ENCODE data around the gene CADM1. TPM values are rescaled to one million over a fixed set of nuclear protein-coding genes. Genes with fewer than 3 reads are reported as not detected.

Gene CADM1
- total RNA-seq, result 33.0 and 41.7 TPM in 2 replicates

DNA sequence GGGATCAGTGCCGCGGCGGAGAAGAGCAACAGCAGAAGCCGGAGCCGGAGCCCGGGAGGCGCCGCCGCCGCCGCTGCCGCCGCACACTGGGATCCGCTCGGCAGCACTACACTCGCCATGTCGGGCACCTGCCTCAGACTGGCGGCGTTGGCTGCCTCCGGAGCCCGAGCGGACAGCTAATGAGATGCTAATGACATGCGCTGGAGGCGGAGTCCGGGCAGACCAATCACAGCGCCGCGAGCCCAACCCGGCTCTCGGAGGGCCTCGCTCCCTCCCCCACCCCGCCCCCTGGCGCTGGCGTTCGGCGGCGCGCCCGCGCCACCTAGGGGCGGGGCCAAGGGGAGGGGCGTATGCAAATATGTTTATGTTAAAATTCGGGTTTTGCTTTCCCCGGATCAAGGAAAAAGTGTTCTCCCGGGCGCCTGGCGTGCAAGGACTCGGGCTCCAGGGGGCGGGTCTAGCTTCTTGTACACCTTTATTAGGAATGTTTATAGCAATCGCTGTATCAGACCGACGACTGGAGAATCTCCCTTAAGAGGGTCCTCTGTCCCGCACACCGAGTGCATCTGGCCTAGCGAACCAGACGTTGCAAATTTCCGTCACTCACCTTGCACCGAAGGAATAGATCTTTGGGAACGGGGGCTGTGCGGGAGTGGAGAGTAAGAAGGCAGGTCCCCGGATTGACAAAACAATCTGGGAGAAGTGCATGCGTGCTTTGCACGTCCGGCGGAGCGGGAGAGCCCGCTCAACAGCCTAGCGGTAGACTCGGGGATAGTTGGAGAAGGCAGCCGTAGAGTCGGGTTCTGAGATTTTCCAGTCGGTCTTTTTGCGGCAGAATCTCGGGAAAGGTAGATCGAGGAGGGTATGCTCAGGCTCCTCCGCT, at the start of gene CADM1:
Gene CADM1 (minus strand): TSS at position 140 of the 883 bp plus-strand sequence.
- H3K4me3 ChIP-seq (ENCODE audit: low read depth, low read length), result peak within 1 kb of the TSS; percentile 72
- no peaks in the 10 kb centered on the region for H3K27me3 ChIP-seq (ENCODE audit: control insufficient read depth, insufficient read depth, low read length)

DNA sequence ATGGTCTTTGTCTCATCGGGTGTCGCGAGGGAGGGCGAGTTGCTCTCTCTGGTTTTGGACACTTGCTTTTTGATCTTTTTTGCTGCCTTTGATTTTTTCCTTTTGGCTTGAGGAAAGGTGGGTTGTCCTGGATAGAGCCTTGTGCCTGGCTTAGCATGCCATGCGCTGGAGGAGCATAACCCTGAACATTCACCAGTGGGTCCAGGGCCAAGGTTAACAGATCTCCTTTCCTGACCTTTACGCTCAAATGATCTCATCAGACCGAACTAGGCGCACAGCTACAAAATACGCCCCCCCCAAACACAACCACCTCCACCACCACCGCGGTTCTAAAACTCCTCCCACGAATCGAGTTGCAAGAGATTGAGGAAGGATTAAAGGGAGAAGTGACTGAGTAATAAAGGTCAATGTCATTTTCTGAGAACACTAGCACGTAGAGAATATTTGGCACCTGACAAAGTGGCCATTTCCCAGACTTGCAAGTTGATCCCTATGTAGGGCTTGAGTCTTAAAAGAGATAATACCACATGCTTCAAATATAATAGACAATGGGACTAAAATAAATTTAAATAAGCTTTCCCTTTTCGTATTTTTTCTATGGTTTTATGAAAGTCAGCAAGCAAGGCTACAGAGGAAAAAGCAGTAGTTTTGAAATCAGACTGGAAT, 48.7 kb upstream of the CADM1 start:
- Histone ChIP-seq H3K36me3 (ENCODE audit: control insufficient read depth, insufficient read depth, low read length) (no peaks in the 10 kb centered on the region), H3K27me3 (ENCODE audit: control insufficient read depth, insufficient read depth, low read length) (peaks cover 3% of the 10 kb centered on the region), H3K4me3 (ENCODE audit: low read depth, low read length) (no peak overlapping the region)
- TF ChIP-seq, protein P1, sequence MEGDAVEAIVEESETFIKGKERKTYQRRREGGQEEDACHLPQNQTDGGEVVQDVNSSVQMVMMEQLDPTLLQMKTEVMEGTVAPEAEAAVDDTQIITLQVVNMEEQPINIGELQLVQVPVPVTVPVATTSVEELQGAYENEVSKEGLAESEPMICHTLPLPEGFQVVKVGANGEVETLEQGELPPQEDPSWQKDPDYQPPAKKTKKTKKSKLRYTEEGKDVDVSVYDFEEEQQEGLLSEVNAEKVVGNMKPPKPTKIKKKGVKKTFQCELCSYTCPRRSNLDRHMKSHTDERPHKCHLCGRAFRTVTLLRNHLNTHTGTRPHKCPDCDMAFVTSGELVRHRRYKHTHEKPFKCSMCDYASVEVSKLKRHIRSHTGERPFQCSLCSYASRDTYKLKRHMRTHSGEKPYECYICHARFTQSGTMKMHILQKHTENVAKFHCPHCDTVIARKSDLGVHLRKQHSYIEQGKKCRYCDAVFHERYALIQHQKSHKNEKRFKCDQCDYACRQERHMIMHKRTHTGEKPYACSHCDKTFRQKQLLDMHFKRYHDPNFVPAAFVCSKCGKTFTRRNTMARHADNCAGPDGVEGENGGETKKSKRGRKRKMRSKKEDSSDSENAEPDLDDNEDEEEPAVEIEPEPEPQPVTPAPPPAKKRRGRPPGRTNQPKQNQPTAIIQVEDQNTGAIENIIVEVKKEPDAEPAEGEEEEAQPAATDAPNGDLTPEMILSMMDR (IDR thresholded peaks at IDR 0.05; ENCODE audit: insufficient read depth, low read length, poor library complexity, severe bottlenecking), result no peak
- no peak for DNase-seq (ENCODE audit: low read depth)

More for the DNA sequence above, at the start of gene CADM1:
- H3K36me3 ChIP-seq (ENCODE audit: control insufficient read depth, insufficient read depth, low read length), result no peaks in the 10 kb centered on the region
- TF ChIP-seq, protein P1 (IDR thresholded peaks at IDR 0.05; ENCODE audit: insufficient read depth, low read length, poor library complexity, severe bottlenecking), result peak; percentile 66
- peak; percentile 79 for DNase-seq (ENCODE audit: low read depth)

DNA sequence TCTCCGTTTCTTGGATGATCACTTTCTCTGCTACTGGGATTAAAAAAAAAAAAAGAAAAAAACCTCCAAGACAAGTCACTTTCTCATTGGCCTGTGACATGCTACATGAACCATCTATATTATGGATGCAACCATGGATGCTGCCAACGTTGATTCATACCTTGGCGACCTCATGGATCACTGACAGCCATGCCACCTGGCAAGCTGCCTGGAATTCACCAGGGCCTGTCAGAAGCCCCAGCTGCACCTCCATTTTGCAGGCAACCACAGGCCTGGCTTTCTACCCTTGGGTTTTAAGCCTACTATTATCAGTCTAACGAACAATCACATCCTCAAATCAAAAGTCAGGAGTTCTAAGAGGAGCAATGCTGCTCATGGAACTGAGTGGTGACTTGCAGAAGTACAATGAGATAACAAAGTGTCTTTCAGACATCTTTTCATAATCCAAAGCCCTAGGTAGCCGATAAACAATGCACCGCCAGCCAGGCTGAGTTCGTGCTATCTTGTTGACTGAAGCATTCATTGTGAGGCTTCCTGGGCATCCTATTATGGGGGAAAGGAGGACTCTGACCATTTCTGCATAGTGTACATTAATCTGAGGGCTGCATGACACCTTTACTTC, 48.0 kb upstream of the CADM1 start:
- no peak overlapping the region for H3K4me3 ChIP-seq (ENCODE audit: low read depth, low read length)
- no peaks in the 10 kb centered on the region for H3K36me3 ChIP-seq (ENCODE audit: control insufficient read depth, insufficient read depth, low read length)
- DNase-seq (ENCODE audit: low read depth), result no peak
- TF ChIP-seq, protein P1 (IDR thresholded peaks at IDR 0.05; ENCODE audit: insufficient read depth, low read length, poor library complexity, severe bottlenecking), result no peak
- peaks cover 3% of the 10 kb centered on the region for H3K27me3 ChIP-seq (ENCODE audit: control insufficient read depth, insufficient read depth, low read length)

DNA sequence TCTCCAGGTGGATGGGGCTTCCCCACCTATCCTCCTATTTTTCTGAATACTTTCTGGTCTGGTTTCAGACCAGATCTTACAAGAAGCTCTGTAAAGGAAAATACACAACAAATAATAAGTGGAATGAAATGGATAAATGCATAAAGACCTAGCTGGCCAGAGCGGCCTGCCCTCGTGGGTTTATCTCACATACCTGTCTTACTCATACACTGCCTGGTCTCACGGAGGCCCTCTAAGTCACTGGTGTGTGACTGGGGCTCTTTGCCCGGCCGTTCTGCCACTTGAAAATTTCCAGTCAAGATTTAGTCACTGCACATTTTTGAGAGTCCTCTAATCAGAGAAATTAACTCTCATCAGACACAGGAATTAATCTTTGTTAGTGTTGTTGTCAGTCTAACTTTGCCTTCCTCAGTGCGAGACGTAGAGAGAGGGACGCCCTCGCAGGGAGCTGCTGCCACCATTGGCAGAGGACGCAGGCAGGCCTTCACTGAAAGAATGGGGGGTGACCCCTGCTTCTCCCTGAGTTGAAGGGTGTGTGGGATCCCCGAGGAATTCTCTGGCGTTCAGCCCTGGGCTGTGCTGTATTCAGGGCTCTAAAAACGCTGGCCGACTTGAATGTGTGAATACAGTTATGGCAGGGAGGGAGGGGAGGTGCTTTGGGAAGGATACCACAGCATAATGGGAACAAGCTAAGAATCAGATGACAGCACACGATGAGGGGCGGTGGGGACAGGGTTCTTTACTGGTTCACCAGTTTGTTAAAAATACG, 46.3 kb upstream of the CADM1 start:
- DNase-seq (ENCODE audit: low read depth), result peak; percentile 49
- TF ChIP-seq, protein P1 (IDR thresholded peaks at IDR 0.05; ENCODE audit: insufficient read depth, low read length, poor library complexity, severe bottlenecking), result no peak
- peaks cover 3% of the 10 kb centered on the region for H3K27me3 ChIP-seq (ENCODE audit: control insufficient read depth, insufficient read depth, low read length)
- H3K36me3 ChIP-seq (ENCODE audit: control insufficient read depth, insufficient read depth, low read length), result no peaks in the 10 kb centered on the region
- H3K4me3 ChIP-seq (ENCODE audit: low read depth, low read length), result no peak overlapping the region

DNA sequence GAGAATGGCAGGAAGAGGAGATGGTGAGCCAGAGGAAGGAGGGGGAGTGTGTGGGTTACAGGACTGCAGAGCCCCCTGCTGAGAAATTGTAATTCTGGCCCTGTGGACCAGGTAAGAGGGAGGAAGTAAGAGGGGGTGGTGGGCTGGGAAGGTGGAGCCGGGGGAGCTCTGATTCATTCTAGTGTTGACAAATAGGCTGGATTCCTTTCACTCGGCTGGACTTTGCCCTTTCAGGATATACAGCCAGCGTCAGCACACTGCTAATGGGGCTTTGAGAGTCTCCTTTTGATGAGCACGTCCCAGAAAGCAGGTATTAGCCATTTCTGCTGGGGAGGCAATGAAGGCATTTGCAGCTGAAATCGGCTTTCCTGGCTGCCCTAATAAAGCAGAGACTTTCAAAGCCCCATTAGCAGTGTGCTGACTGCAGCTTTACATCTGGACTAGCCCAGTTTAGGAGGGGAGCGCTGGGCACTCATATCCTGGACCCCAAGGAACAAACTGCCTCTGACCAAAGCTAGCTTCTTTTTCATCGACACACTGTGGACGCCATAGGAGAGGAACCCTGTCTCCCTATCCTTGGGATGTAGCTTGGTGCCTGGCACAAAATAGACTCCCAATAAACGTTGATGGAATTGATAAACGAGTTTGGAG, 44.8 kb upstream of the CADM1 start:
- TF ChIP-seq, protein P1 (IDR thresholded peaks at IDR 0.05; ENCODE audit: insufficient read depth, low read length, poor library complexity, severe bottlenecking), result no peak
- DNase-seq (ENCODE audit: low read depth), result no peak
- H3K36me3 ChIP-seq (ENCODE audit: control insufficient read depth, insufficient read depth, low read length), result no peaks in the 10 kb centered on the region
- no peak overlapping the region for H3K4me3 ChIP-seq (ENCODE audit: low read depth, low read length)
- peaks cover 5% of the 10 kb centered on the region for H3K27me3 ChIP-seq (ENCODE audit: control insufficient read depth, insufficient read depth, low read length)
